Kidney tubule cell (primary cell): Measurements from ENCODE around the gene ABCG4.
A peak's percentile ranks its signal among the peaks of the same experiment; 100 is the strongest.
"Not testable (repeated sequence)": the region's sequence is repeated elsewhere in the genome, so short reads cannot be mapped to it uniquely, and the experiment has no call there.

Experiments used
- DNase-seq: peaks from one replicate; pipeline ENCODE4 v3.0.0-alpha.2; 2018; ENCODE audit warnings: low spot score

Gene ABCG4

GRCh38 chr11:119116235-119116594, 32.6 kb upstream of the ABCG4 start:
- DNase-seq, result no peak

GRCh38 chr11:119116601-119117000, 32.3 kb upstream of the ABCG4 start:
- DNase-seq, result no peak

- no peak for DNase-seq
Measured at GRCh38 chr11:119117004-119117706, 31.7 kb upstream of the ABCG4 start.

- DNase-seq, result no peak
Measured at GRCh38 chr11:119118227-119118626, 30.6 kb upstream of the ABCG4 start.

GRCh38 chr11:119118946-119119345, 29.9 kb upstream of the ABCG4 start:
- DNase-seq, result no peak

GRCh38 chr11:119120639-119121007, 28.2 kb upstream of the ABCG4 start:
- no peak for DNase-seq

GRCh38 chr11:119121008-119121810, 27.6 kb upstream of the ABCG4 start, which contains the start of gene HINFP:
Gene HINFP, plus strand, starts transcription at chr11:119121580. Its CDS starts 5,365 bp downstream, at chr11:119126945.
- peak; percentile 99 for DNase-seq

- DNase-seq, result no peak
Measured at GRCh38 chr11:119121811-119122124, 27.1 kb upstream of the ABCG4 start.

- DNase-seq, result no peak
Measured at GRCh38 chr11:119125821-119126220, 23.0 kb upstream of the ABCG4 start.

GRCh38 chr11:119126675-119127268, 22.1 kb upstream of the ABCG4 start:
- peak; percentile 30 for DNase-seq

- DNase-seq, result no peak
Measured at GRCh38 chr11:119130662-119131061, 18.2 kb upstream of the ABCG4 start.

GRCh38 chr11:119134389-119134978, 14.4 kb upstream of the ABCG4 start:
- no peak for DNase-seq

- DNase-seq, result not testable (repeated sequence)
Measured at GRCh38 chr11:119139276-119139675, 9.6 kb upstream of the ABCG4 start.

GRCh38 chr11:119144825-119145486, 3.9 kb upstream of the ABCG4 start:
- DNase-seq, result peak; percentile 77

- no peak for DNase-seq
Measured at GRCh38 chr11:119145551-119145950, 3.3 kb upstream of the ABCG4 start.

- no peak for DNase-seq
Measured at GRCh38 chr11:119147604-119148333, 1.1 kb upstream of the ABCG4 start.

- DNase-seq, result no peak
Measured at GRCh38 chr11:119148720-119149017, 183 bp upstream of the ABCG4 start.

GRCh38 chr11:119149786-119150275, 979 bp downstream of the ABCG4 start:
- DNase-seq, result no peak

- DNase-seq, result no peak
Measured at GRCh38 chr11:119152043-119152442, 3.2 kb downstream of the ABCG4 start.

- DNase-seq, result no peak
Measured at GRCh38 chr11:119152604-119153003, 3.8 kb downstream of the ABCG4 start.

- DNase-seq, result no peak
Measured at GRCh38 chr11:119153049-119153818, 4.4 kb downstream of the ABCG4 start.
